Jurkat, Clone E6-1 (cell line): Measurements from ENCODE around the gene DGKD.

Source experiments
- DNase-seq: peaks from one replicate; pipeline ENCODE4 v3.0.0-alpha.2; 2011; ENCODE audit warnings: low read depth, low spot score
- H3K4me3 ChIP-seq: 2 replicates; pipeline ENCODE4 v1.5.1; 2011; ENCODE audit warnings: mild to moderate bottlenecking, low read length, control low read depth, moderate library complexity

The DGKD gene

GRCh38 chr2:233402346-233402745, 48.1 kb downstream of the DGKD start:
- no peak for DNase-seq
- H3K4me3 ChIP-seq, result no peak overlapping the region

GRCh38 chr2:233402789-233403188, 48.5 kb downstream of the DGKD start:
- no peak for DNase-seq
- no peak overlapping the region for H3K4me3 ChIP-seq

- DNase-seq, result no peak
- H3K4me3 ChIP-seq, result no peak overlapping the region
These were observed 49.9 kb downstream of the DGKD start for GRCh38 chr2:233404222-233404621.

- no peak for DNase-seq
- no peak overlapping the region for H3K4me3 ChIP-seq
These were observed 52.6 kb downstream of the DGKD start for GRCh38 chr2:233406865-233407264.

GRCh38 chr2:233407771-233408181, 53.5 kb downstream of the DGKD start:
- no peak for DNase-seq
- no peak overlapping the region for H3K4me3 ChIP-seq

GRCh38 chr2:233408366-233409285, 54.3 kb downstream of the DGKD start:
- DNase-seq, result peak; percentile 70
- no peak overlapping the region for H3K4me3 ChIP-seq

GRCh38 chr2:233409286-233409991, 55.1 kb downstream of the DGKD start:
- peak; percentile 73 for DNase-seq
- no peak overlapping the region for H3K4me3 ChIP-seq

- H3K4me3 ChIP-seq, result no peak overlapping the region
- DNase-seq, result no peak
These were observed 56.0 kb downstream of the DGKD start for GRCh38 chr2:233410196-233410760.

GRCh38 chr2:233411162-233411561, 56.9 kb downstream of the DGKD start:
- DNase-seq, result no peak
- H3K4me3 ChIP-seq, result no peak overlapping the region

GRCh38 chr2:233412405-233412804, 58.1 kb downstream of the DGKD start:
- no peak for DNase-seq
- H3K4me3 ChIP-seq, result no peak overlapping the region

GRCh38 chr2:233413046-233413445, 58.8 kb downstream of the DGKD start:
- DNase-seq, result no peak
- no peak overlapping the region for H3K4me3 ChIP-seq

- DNase-seq, result no peak
- no peak overlapping the region for H3K4me3 ChIP-seq
These were observed 59.4 kb downstream of the DGKD start for GRCh38 chr2:233413559-233414272.

- no peak overlapping the region for H3K4me3 ChIP-seq
- DNase-seq, result no peak
These were observed 60.0 kb downstream of the DGKD start for GRCh38 chr2:233414273-233414654.

- no peak for DNase-seq
- H3K4me3 ChIP-seq, result no peak overlapping the region
These were observed 60.7 kb downstream of the DGKD start for GRCh38 chr2:233414777-233415570.

GRCh38 chr2:233416199-233416598, 61.9 kb downstream of the DGKD start:
- no peak for DNase-seq
- H3K4me3 ChIP-seq, result no peak overlapping the region

GRCh38 chr2:233416706-233417105, 62.4 kb downstream of the DGKD start:
- H3K4me3 ChIP-seq, result no peak overlapping the region
- no peak for DNase-seq

- no peak overlapping the region for H3K4me3 ChIP-seq
- DNase-seq, result no peak
These were observed 63.0 kb downstream of the DGKD start for GRCh38 chr2:233417282-233417681.

GRCh38 chr2:233418052-233418760, 63.9 kb downstream of the DGKD start:
- no peak overlapping the region for H3K4me3 ChIP-seq
- no peak for DNase-seq
